Skeletal muscle tissue (tissue), 4 donors: Measurements from ENCODE around the gene CHST15. TPM values are rescaled to one million over a fixed set of nuclear protein-coding genes. Genes with fewer than 3 reads are reported as not detected.
"Not testable (repeated sequence)": the region's sequence is repeated elsewhere in the genome, so short reads cannot be mapped to it uniquely, and the experiment has no call there.

Experiments used
- H3K27ac ChIP-seq: one replicate; pipeline ENCODE4 v1.7.0; 2013; ENCODE audit warnings: mild to moderate bottlenecking, low read depth, low read length, inconsistent platforms
- H3K27me3 ChIP-seq, 3 donors: one replicate each; pipeline ENCODE4 v1.7.0; 2013; ENCODE audit warnings: low read length in 3 of 3; ENCODE audit not compliant: control insufficient read depth in 3 of 3, insufficient read depth in 3 of 3
- H3K36me3 ChIP-seq, 3 donors: one replicate each; pipeline ENCODE4 v1.7.0; 2013; ENCODE audit warnings: low read length in 3 of 3; ENCODE audit not compliant: control insufficient read depth in 3 of 3, insufficient read depth in 3 of 3
- H3K4me1 ChIP-seq, 3 donors: one replicate each; pipeline ENCODE4 v1.7.0; 2013; ENCODE audit warnings: low read length in 3 of 3, mild to moderate bottlenecking in 3 of 3; ENCODE audit not compliant: control insufficient read depth in 3 of 3, insufficient read depth in 3 of 3
- H3K4me3 ChIP-seq, 3 donors: one replicate each; pipeline ENCODE4 v1.7.0; 2013; ENCODE audit warnings: low read length in 3 of 3
- H3K9ac ChIP-seq, 3 donors: one replicate each; pipeline ENCODE4 v1.7.0; 2013; ENCODE audit warnings: low read length in 3 of 3, mild to moderate bottlenecking in 3 of 3, moderate library complexity in 2 of 3, low read depth in 1 of 3
- H3K9me3 ChIP-seq, 3 donors: one replicate each; pipeline ENCODE4 v1.7.0; 2013; ENCODE audit warnings: low read length in 3 of 3; ENCODE audit not compliant: control insufficient read depth in 3 of 3
- total RNA-seq: library from RNA; depleted of rRNA; stranded (reverse); fragments of >200 nt; gene quantifications from one replicate; pipeline ENCODE4 v1.2.3, GENCODE V29; 2014
- donor health status: Osteomylitis.

CHST15 gene
- total RNA-seq, 1 donor from 2014 or later, result 19.3 TPM

- Histone ChIP-seq H3K27ac (no peak overlapping the region), H3K4me1 (peaks cover 0 to 5% (median 4%) of the 10 kb centered on the region in 3 donors), H3K9ac (no peak overlapping the region), H3K4me3 (no peak overlapping the region), H3K36me3 (no peaks in the 10 kb centered on the region), H3K9me3 (no peaks in the 10 kb centered on the region), H3K27me3 (no peaks in the 10 kb centered on the region)
Measured at GRCh38 chr10:124112891-124113580, 19.6 kb upstream of the CHST15 start.

DNA sequence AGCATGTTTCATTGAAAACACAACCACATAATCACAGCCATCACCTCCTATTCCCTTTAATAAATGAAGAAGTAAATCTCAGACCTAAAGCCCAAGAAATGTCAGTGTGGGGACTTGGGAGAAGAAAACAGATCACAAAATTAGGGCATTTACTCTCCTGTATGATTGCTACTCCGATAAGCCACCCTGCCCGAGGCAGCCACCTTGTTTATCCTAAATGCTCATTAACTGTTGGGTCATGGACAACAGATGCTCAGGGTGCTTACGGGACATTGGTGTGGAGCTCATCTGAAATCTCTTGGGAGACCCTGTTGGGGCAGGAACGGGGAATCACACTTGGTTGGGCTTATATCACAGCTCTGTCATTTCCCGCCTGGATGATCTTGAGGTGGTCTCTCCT lies 17.5 kb upstream of the CHST15 start:
- Histone ChIP-seq H3K4me3 (no peak overlapping the region), H3K9ac (no peak overlapping the region), H3K27ac (no peak overlapping the region), H3K36me3 (no peaks in the 10 kb centered on the region), H3K27me3 (no peaks in the 10 kb centered on the region), H3K4me1 (peaks cover 7 to 9% (median 8%) of the 10 kb centered on the region in 3 donors), H3K9me3 (no peaks in the 10 kb centered on the region)

DNA sequence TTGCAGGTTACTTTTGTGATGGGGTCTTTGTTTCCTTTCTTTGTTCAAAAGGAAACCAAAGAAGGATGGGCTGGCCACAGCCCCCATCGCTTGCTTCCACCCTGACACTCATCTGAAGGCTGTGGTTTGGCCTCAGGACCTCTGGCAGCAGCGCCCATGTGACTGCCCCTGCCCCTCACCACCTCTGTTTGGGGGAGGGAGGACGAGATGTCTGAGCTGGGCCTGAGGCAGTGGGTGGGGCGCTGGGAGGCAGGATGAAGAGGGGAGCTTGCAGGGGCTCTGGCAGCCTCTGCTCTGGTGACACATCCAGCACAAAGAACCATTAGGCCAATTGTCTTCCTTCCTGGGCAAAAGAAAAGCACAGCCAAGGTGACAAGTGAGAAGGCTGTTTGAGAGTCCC lies 15.9 kb upstream of the CHST15 start:
- no peaks in the 10 kb centered on the region for H3K36me3 ChIP-seq
- no peak overlapping the region for H3K9ac ChIP-seq
- no peaks in the 10 kb centered on the region for H3K27me3 ChIP-seq
- no peaks in the 10 kb centered on the region for H3K9me3 ChIP-seq
- H3K4me3 ChIP-seq, result no peak overlapping the region
- peaks cover 9 to 19% (median 13%) of the 10 kb centered on the region in 3 donors for H3K4me1 ChIP-seq
- H3K27ac ChIP-seq, result no peak overlapping the region

DNA sequence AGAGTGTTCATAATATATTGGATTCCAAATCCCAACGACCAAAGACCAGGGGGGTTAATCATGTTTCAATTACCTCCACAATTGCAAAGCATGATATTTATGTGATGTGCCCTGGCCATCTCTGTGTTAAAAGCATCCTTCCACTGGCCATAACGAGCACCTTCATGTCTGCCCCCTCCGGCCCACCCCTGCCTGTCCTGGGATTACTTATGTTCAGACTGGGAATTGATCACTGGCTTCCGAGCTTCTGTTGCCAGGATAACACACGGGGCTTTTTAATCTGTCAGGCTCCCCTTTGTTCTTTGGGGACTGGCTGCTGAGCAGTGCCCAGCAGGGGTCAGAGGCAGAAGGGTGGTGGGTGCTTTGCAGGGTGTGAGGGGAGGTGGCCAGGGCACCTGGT lies 13.7 kb upstream of the CHST15 start:
- Histone ChIP-seq H3K4me1 (peaks cover 9 to 19% (median 13%) of the 10 kb centered on the region in 3 donors), H3K27me3 (no peaks in the 10 kb centered on the region), H3K9ac (no peak overlapping the region), H3K4me3 (no peak overlapping the region), H3K36me3 (no peaks in the 10 kb centered on the region), H3K27ac (no peak overlapping the region), H3K9me3 (no peaks in the 10 kb centered on the region)

DNA sequence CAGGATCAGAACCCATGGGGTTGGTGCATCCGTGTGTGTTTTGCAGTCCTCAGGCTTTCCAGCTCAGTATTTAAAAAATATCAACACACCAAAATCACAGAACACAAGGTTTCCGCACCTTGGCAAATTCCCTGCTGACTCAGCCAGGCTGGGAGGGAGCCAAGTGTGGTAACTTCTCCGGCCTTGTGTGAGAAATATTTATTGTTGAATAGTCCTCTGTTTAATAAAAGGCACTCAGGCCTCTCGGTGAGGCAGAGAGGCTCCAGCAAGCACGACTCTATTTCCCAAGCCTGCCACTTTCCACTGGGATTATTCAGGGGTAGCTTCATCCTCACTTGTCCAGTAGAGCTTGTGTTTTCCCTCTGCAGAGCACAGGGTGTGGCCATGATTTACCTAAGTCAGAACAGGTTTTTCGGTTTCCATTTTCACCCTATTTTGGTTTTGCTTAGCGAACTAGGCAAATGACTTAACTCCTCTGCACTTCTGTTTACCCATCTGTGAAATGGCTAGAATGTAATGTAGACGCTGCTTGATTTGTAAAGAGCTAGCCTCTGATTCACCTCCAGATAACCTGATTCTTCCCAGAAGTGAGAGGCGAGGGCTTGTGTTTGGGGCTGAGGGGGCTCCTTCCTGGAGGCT lies 13.0 kb upstream of the CHST15 start:
- no peaks in the 10 kb centered on the region for H3K27me3 ChIP-seq
- H3K4me3 ChIP-seq, result no peak overlapping the region
- H3K27ac ChIP-seq, result peak overlapping the region; percentile 79
- H3K9me3 ChIP-seq, result no peaks in the 10 kb centered on the region
- H3K4me1 ChIP-seq, result peaks cover 9 to 19% (median 13%) of the 10 kb centered on the region in 3 donors
- no peaks in the 10 kb centered on the region for H3K36me3 ChIP-seq
- peak overlapping the region in 2 of 3 donors; percentile 8 to 40 for H3K9ac ChIP-seq

DNA sequence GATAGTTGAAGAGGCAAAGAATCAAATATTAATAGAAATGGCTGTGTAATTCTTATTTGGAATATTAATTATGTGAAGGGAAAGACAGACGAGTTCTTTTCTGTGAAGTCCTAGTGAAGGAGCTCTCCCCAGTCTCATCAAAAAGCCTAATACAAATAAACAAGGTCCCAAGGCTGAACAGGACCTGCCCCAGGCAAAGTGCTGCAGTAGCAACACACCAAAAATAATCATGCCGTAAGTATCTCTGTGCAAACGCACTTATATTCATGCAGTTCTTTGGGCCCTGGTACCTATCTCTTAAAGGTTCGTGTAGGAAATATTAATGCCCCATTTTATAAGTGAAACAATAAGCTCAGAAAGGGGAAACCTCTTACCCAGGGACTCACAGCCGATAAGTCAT lies 12.2 kb upstream of the CHST15 start:
- H3K27ac ChIP-seq, result peak overlapping the region; percentile 79
- no peaks in the 10 kb centered on the region for H3K27me3 ChIP-seq
- H3K9me3 ChIP-seq, result no peaks in the 10 kb centered on the region
- H3K4me3 ChIP-seq, result no peak overlapping the region
- no peaks in the 10 kb centered on the region for H3K36me3 ChIP-seq
- H3K9ac ChIP-seq, result peak overlapping the region in 2 of 3 donors; percentile 20 to 50
- peaks cover 9 to 19% (median 13%) of the 10 kb centered on the region in 3 donors for H3K4me1 ChIP-seq

- H3K9me3 ChIP-seq, result no peaks in the 10 kb centered on the region
- H3K27ac ChIP-seq, result peak overlapping the region; percentile 79
- H3K36me3 ChIP-seq, result no peaks in the 10 kb centered on the region
- H3K9ac ChIP-seq, result peak overlapping the region in 2 of 3 donors; percentile 20 to 50
- peaks cover 9 to 19% (median 13%) of the 10 kb centered on the region in 3 donors for H3K4me1 ChIP-seq
- H3K27me3 ChIP-seq, result no peaks in the 10 kb centered on the region
- H3K4me3 ChIP-seq, result no peak overlapping the region
Measured at GRCh38 chr10:124105045-124105444, 11.6 kb upstream of the CHST15 start.

GRCh38 chr10:124104011-124104627 lies 10.7 kb upstream of the CHST15 start:
- no peak overlapping the region for H3K9ac ChIP-seq
- no peaks in the 10 kb centered on the region for H3K27me3 ChIP-seq
- no peak overlapping the region for H3K4me3 ChIP-seq
- H3K27ac ChIP-seq, result no peak overlapping the region
- no peaks in the 10 kb centered on the region for H3K9me3 ChIP-seq
- peaks cover 9 to 19% (median 13%) of the 10 kb centered on the region in 3 donors for H3K4me1 ChIP-seq
- H3K36me3 ChIP-seq, result no peaks in the 10 kb centered on the region

GRCh38 chr10:124101351-124101750 lies 8.0 kb upstream of the CHST15 start:
- Histone ChIP-seq H3K27ac (no peak overlapping the region), H3K9ac (no peak overlapping the region), H3K4me3 (no peak overlapping the region), H3K4me1 (peaks cover 5 to 33% (median 19%) of the 10 kb centered on the region in 3 donors), H3K36me3 (no peaks in the 10 kb centered on the region), H3K9me3 (peaks cover 0 to 2% (median 0%) of the 10 kb centered on the region in 3 donors), H3K27me3 (no peaks in the 10 kb centered on the region)

DNA sequence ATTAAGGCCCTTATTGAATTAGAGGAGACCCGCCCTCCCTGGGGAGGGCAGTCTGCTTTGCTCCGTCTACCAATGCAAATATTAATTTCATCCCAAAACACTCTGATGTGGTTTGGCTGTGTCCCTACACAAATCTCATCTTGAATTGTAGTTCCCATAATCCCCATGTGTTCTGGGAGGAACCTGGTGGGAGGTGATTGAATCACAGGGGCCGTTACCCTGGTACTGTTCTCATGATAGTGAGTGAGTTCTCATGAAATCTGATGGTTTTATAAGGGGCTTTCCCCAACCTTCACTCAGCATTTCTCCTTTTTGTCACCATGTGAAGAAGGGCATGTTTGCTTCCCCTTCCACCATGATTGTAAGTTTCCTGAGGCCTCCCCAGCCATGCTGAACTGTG lies 7.3 kb upstream of the CHST15 start:
- H3K36me3 ChIP-seq, H3K27ac ChIP-seq, H3K9ac ChIP-seq, H3K4me3 ChIP-seq, H3K27me3 ChIP-seq, H3K9me3 ChIP-seq: not testable (repeated sequence)
- H3K4me1 ChIP-seq, result peaks cover 0 to 26% (median 12%) of the 10 kb centered on the region in 3 donors
